ENCODE data around the gene ZNRF3.

The ZNRF3 gene

DNA sequence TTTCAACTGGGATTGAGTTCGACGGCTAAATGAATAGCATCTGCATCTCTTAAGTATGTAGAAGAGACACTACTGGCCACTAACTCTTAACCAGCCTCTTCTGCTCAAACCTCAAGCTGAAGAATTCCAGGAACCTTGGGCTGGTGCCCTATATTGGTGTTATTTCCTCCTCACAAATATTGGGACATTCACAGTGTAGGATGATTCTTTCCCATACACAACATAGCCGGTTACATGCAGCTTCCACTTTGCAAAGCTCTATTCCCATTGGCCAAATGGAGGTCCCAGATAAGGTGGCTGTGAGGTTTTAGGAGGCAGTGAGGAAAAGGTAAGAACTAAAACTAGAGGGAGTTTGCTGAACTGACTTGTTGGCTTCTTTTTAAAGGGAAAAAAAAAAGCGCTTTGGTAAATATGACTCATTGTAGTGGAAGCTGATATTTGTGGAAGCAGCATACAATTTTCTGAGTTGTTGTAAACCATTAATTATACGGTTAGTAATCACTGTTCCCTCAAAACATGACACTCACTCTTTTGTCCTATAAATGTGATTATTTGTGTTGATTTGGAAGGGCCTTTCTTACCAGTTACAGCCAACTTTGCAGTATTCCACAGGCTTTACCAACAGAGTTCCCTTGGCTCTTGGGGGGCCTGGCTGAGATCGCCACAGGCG, 160.7 kb downstream of the ZNRF3 start:
- TF ChIP-seq SNAI2 (CRISPR knock-in tag; IDR thresholded peaks at IDR 0.05) = no peak
- no peak for TF ChIP-seq ISL1 (CRISPR knock-in tag; IDR thresholded peaks at IDR 0.05)
- TF ChIP-seq ZNF70 (CRISPR knock-in tag; IDR thresholded peaks at IDR 0.05) = no peak
- TF ChIP-seq, protein P1, sequence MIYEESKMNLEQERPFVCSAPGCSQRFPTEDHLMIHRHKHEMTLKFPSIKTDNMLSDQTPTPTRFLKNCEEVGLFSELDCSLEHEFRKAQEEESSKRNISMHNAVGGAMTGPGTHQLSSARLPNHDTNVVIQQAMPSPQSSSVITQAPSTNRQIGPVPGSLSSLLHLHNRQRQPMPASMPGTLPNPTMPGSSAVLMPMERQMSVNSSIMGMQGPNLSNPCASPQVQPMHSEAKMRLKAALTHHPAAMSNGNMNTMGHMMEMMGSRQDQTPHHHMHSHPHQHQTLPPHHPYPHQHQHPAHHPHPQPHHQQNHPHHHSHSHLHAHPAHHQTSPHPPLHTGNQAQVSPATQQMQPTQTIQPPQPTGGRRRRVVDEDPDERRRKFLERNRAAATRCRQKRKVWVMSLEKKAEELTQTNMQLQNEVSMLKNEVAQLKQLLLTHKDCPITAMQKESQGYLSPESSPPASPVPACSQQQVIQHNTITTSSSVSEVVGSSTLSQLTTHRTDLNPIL (CRISPR knock-in tag; IDR thresholded peaks at IDR 0.05; ENCODE audit: low read depth) = no peak
- TF ChIP-seq GLIS3 (CRISPR knock-in tag; IDR thresholded peaks at IDR 0.05) = no peak
- no peak for TF ChIP-seq RARB (CRISPR knock-in tag; IDR thresholded peaks at IDR 0.05)
- no peak for TF ChIP-seq TCF4 (CRISPR knock-in tag; IDR thresholded peaks at IDR 0.05; ENCODE audit: borderline replicate concordance)
- TF ChIP-seq ZNF8 (CRISPR knock-in tag; IDR thresholded peaks at IDR 0.05) = no peak
- TF ChIP-seq BACH2 (CRISPR knock-in tag; IDR thresholded peaks at IDR 0.05; ENCODE audit: borderline replicate concordance) = no peak
- ATAC-seq = peak; percentile 61

DNA sequence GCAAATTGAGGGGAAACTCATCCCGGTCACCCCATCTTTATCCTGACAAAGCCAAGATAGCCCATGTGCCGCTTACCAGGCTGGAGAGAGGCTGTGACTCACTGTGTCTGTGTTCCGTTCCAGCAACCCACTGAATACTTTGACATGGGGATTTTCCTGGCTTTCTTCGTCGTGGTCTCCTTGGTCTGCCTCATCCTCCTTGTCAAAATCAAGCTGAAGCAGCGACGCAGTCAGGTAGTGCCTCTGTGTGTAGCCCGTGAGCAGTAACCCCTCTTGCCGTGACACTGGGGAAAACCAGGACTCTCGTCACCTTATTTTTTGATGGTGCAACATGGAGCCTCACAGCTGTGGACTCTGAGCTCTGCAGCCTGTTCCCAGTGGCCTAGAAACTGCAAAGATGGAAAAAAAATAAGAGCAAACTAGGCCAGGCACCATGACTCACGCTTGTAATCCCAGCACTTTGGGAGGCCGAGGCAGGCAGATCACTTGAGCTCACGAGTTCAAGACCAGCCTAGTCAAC, 161.3 kb downstream of the ZNRF3 start:
- ATAC-seq = peak; percentile 82
- TF ChIP-seq TOX (CRISPR knock-in tag; IDR thresholded peaks at IDR 0.05; ENCODE audit: borderline replicate concordance) (no peak), ZNF70 (CRISPR knock-in tag; IDR thresholded peaks at IDR 0.05) (no peak), TCF4 (CRISPR knock-in tag; IDR thresholded peaks at IDR 0.05; ENCODE audit: borderline replicate concordance) (no peak), ZFP3 (CRISPR knock-in tag; IDR thresholded peaks at IDR 0.05) (no peak), OSR1 (CRISPR knock-in tag; IDR thresholded peaks at IDR 0.05) (no peak), ZNF8 (CRISPR knock-in tag; IDR thresholded peaks at IDR 0.05) (no peak), GLIS3 (CRISPR knock-in tag; IDR thresholded peaks at IDR 0.05) (no peak), PPARA (CRISPR knock-in tag; IDR thresholded peaks at IDR 0.05; ENCODE audit: borderline replicate concordance) (no peak), BACH2 (CRISPR knock-in tag; IDR thresholded peaks at IDR 0.05; ENCODE audit: borderline replicate concordance) (no peak), ISL1 (CRISPR knock-in tag; IDR thresholded peaks at IDR 0.05) (no peak)
- TF ChIP-seq, protein P2, sequence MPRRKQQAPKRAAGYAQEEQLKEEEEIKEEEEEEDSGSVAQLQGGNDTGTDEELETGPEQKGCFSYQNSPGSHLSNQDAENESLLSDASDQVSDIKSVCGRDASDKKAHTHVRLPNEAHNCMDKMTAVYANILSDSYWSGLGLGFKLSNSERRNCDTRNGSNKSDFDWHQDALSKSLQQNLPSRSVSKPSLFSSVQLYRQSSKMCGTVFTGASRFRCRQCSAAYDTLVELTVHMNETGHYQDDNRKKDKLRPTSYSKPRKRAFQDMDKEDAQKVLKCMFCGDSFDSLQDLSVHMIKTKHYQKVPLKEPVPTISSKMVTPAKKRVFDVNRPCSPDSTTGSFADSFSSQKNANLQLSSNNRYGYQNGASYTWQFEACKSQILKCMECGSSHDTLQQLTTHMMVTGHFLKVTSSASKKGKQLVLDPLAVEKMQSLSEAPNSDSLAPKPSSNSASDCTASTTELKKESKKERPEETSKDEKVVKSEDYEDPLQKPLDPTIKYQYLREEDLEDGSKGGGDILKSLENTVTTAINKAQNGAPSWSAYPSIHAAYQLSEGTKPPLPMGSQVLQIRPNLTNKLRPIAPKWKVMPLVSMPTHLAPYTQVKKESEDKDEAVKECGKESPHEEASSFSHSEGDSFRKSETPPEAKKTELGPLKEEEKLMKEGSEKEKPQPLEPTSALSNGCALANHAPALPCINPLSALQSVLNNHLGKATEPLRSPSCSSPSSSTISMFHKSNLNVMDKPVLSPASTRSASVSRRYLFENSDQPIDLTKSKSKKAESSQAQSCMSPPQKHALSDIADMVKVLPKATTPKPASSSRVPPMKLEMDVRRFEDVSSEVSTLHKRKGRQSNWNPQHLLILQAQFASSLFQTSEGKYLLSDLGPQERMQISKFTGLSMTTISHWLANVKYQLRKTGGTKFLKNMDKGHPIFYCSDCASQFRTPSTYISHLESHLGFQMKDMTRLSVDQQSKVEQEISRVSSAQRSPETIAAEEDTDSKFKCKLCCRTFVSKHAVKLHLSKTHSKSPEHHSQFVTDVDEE (CRISPR knock-in tag; IDR thresholded peaks at IDR 0.05) = no peak
- TF ChIP-seq, protein P1 (CRISPR knock-in tag; IDR thresholded peaks at IDR 0.05; ENCODE audit: low read depth) = no peak
- TF ChIP-seq, protein P3, sequence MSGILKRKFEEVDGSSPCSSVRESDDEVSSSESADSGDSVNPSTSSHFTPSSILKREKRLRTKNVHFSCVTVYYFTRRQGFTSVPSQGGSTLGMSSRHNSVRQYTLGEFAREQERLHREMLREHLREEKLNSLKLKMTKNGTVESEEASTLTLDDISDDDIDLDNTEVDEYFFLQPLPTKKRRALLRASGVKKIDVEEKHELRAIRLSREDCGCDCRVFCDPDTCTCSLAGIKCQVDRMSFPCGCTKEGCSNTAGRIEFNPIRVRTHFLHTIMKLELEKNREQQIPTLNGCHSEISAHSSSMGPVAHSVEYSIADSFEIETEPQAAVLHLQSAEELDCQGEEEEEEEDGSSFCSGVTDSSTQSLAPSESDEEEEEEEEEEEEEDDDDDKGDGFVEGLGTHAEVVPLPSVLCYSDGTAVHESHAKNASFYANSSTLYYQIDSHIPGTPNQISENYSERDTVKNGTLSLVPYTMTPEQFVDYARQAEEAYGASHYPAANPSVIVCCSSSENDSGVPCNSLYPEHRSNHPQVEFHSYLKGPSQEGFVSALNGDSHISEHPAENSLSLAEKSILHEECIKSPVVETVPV (CRISPR knock-in tag; IDR thresholded peaks at IDR 0.05) = no peak

DNA sequence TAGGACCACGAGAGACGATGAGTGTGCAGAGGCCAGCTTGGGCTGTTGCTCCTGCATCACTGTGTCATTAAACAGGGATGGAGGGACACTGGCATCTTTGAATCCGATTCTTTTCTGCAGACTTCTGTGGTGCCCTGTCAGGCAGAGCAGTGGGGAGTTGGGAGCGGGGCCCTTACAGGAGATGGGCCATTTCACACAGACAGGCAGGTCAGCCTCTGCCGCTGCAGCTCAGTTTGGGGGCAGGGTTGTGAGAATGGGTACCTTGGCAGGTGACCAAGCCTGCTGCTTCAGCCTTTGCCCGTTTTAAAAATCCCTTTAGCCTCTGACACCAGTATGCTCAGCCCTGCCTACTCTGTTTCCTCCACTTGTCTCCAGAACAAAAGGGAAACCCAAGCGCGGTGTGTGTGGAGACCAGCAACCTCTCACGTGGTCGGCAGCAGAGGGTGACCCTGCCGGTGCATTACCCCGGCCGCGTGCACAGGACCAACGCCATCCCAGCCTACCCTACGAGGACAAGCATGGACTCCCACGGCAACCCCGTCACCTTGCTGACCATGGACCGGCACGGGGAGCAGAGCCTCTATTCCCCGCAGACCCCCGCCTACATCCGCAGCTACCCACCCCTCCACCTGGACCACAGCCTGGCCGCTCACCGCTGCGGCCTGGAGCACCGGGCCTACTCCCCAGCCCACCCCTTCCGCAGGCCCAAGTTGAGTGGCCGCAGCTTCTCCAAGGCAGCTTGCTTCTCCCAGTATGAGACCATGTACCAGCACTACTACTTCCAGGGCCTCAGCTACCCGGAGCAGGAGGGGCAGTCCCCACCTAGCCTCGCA, 165.7 kb downstream of the ZNRF3 start:
- TF ChIP-seq TOX (CRISPR knock-in tag; IDR thresholded peaks at IDR 0.05; ENCODE audit: borderline replicate concordance) (no peak), ARNTL (CRISPR knock-in tag; IDR thresholded peaks at IDR 0.05; ENCODE audit: borderline replicate concordance, low read depth) (no peak), ZFP3 (CRISPR knock-in tag; IDR thresholded peaks at IDR 0.05) (no peak), ZNF8 (CRISPR knock-in tag; IDR thresholded peaks at IDR 0.05) (no peak), ZNF565 (CRISPR knock-in tag; conservative IDR thresholded peaks at IDR 0.05; ENCODE audit: low read depth) (no peak), ZC3H10 (CRISPR knock-in tag; IDR thresholded peaks at IDR 0.05) (no peak), SNAI2 (CRISPR knock-in tag; IDR thresholded peaks at IDR 0.05) (no peak), ZFP30 (CRISPR knock-in tag; IDR thresholded peaks at IDR 0.05) (no peak), BACH2 (CRISPR knock-in tag; IDR thresholded peaks at IDR 0.05; ENCODE audit: borderline replicate concordance) (no peak), TCF4 (CRISPR knock-in tag; IDR thresholded peaks at IDR 0.05; ENCODE audit: borderline replicate concordance) (no peak)
- TF ChIP-seq, protein P1 (CRISPR knock-in tag; IDR thresholded peaks at IDR 0.05; ENCODE audit: low read depth) = no peak
- TF ChIP-seq, protein P4, sequence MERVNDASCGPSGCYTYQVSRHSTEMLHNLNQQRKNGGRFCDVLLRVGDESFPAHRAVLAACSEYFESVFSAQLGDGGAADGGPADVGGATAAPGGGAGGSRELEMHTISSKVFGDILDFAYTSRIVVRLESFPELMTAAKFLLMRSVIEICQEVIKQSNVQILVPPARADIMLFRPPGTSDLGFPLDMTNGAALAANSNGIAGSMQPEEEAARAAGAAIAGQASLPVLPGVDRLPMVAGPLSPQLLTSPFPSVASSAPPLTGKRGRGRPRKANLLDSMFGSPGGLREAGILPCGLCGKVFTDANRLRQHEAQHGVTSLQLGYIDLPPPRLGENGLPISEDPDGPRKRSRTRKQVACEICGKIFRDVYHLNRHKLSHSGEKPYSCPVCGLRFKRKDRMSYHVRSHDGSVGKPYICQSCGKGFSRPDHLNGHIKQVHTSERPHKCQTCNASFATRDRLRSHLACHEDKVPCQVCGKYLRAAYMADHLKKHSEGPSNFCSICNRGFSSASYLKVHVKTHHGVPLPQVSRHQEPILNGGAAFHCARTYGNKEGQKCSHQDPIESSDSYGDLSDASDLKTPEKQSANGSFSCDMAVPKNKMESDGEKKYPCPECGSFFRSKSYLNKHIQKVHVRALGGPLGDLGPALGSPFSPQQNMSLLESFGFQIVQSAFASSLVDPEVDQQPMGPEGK (CRISPR knock-in tag; IDR thresholded peaks at IDR 0.05; ENCODE audit: borderline replicate concordance) = no peak
- no peak for ATAC-seq

Measured in SK-N-SH treated with all-trans-retinoic acid at 6 μM for 48 hours (cell line).